Amniotic stem cell (primary cell): ENCODE data around the gene BIRC5.

ENCODE experiments used
- DNase-seq: peaks from one replicate; lab custom pipeline; 2025; lab: John Stamatoyannopoulos, UW

BIRC5 gene

DNA sequence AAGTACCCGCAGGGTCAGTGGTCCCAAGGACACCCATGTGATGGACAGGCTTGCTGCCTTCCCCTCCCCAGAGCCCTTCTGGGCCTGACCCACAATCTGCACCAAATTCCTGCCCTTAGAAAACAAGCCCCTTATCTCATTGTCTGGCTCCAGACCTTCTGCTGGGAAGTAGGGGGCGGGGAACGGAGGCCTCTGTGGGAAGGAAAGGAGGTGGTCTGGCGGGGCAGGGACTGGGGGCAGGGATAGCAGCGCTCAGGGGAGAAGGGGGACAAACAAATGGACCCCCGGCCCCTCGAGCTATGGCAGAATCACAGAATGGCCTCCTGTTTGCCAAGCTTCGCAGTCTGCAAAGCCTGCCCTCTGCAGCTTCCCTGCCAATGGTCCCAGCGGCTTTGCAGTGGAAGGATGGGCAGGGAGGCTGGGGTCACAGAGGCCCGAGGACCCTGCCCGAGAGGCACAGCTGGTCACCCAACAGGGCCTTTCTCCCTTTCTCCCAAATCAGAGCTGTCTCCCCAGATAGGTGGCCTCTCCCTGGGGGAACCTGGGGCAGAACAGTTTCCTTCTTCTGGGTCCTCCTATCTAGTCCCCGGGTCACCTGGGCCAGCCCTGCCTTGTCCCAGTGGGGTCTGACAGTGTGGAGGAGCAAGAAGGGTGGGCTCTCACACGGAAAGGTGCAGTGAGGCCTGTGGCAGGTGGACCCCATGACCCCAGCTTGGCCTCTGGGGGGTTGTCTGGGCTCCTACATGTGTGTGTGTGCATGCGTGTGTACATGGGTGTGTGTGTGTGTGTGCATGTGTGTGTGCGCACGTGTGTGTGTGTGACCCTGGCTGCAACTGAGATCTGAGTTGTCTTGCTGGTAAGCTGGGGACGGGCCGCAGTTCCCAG is 42.9 kb downstream of the BIRC5 start:
- DNase-seq: no peak

DNA sequence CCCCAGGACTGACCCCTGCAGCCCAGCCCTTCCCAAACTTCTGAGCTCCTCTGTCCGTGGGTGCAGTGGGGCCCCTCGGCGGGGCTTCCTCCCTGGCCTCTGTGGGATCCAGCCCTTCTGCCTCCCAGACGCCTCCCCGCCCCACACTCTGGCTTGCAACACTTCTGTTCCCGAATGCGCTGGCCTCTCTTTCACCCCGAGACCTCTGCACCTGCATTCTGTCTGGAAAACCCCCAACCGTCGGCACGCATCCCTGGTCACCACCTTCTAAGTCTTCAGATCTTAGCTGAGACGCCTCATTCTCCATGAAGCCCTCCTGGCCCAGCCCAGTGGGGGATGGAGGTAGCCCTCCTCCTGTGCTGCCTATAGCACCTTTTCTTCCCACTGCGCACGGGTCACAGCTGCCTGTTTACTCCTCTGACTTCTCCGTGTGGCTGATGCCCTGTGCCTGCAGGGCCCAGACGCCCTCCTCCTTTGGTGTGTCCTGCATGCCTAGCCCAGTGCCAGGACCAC is 43.8 kb downstream of the BIRC5 start:
- no peak for DNase-seq

DNA sequence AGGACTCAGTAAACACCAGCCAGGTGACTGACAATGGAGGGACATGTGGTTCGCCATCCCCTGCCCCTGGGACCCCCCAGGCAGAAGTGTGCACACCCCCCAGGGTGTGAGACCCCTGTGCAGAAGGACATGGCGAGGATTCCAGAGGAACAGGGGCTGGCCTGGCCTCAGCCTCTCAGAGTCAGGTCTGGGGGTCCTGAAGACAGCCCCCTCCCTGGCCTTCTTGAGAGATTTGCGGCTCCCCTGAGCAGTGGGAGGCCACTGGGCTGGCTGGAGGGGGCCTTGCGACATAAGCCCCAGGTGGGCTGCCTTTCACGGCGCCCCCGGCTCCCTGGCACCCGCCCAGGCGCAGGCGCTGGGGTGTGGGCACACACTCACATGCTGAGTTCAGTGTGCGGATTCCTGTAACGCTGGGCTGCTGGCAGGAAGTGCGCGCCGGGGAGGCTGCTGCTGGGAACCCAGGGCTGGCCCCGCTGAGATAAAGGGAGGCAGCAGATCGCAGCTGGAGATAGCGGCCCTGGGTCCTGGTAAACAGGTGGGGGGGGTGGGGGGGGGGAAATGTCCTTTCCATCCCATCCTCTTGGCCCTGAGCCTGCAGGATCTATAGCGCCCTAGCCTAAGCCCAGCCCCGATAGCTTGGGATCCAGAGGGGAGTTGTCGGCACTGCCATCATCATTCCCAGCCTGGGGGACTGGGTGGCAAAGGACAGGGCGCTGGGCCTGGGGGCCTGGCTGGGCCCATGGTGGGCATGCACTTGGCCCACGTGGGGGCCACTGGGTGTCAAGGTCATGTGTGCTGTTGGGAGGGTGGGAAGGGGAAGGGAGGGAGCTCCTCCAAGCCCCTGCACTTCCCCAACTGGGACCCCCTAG is 44.5 kb downstream of the BIRC5 start:
- no peak for DNase-seq

DNA sequence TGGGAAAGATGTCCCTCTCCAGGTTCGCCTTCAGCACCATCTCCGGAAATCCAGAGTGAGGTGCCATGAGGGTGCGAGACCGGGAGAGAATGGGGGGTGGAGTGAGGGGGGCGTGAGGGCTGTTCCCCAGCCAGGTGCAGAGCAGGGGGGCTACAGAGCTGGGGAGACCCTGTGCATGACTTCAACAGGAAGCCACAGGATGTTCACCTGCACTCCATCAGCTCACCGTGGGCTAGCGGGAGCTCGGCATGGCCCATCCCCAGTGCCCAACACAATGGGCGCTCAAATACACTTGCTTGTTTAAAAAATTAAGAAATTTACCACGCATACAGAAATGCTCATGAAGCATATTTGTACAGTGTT is 45.1 kb downstream of the BIRC5 start:
- no peak for DNase-seq

DNA sequence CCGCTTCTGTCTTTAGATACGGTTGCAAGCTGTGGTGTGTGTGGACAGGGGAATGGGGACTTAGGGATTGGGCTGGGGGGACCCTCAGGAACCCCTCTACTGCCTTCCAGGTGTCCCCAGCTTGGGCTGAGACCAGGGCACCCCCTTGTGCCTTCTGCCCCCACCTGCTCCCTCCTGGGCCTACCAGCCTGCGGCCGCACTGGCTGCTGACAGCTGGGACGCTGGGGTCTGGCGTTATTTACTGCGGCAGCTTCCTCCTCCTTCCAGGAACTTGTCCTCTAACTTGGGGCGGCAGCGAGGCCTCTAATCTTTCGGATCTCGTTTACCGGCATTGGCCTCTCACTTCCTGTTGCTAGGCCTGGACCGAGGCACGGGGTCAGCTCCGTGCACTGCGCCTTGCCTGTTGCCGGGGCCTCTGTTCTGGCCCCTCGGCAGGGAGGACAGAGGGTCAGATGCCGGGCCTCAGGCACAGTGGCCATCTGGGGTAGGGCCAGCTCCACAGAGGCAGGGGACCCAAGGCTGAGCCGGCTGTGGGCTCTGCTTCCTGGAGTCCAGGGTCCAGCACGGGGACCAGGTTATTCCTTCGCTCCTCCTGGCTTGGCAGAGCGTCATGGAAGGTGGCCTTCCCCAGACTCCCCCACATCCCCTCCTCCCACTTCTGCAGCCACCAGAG is 49.1 kb downstream of the BIRC5 start:
- no peak for DNase-seq

DNA sequence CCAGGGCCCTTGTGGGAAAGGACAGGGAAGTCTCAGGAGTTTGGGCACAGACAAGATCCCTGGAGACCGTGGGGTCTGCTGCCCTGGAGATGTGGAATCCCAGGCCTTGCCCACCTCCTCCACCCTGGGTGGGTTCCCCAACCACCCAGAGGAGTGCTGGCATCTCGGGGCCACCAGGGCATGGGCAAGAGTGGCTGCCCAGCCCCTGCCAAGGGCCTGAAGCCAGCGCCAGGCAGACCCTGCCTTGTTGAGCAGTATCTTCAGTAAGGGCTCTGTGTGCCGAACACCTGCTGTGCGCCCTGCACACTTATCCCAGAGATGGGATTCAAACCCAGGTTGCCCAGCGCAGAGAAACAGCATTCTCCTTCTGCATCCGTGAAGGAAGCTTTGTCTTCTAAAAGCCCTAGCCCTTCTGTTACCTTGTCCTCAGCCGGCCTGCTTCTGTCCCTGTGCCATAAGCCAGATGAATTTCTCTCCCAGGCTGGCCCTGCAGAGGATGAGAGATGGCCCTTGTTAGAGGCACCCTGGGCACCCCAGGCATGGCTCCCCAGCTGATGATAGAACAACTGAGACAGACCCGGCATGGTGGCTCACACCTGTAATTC is 49.8 kb downstream of the BIRC5 start:
- no peak for DNase-seq

DNA sequence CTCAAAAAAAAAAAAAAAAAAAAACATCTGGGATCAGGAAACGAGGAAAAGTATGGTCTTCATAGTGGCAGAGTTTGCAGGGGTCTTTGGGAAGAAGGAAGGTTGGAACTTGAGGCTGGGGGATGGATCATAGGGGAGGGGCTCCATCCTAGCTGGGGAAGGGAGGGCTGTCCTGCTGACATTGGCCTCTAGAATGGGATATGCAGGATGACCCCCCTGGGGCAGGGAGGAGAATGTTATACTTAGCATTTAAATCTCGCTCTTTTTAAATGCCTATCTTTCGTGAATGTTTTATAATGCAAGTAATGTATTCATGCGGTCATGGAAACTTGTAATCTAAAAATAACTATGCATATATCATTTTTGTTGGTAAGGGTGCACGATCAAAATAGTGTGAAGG is 50.5 kb downstream of the BIRC5 start:
- no peak for DNase-seq

DNA sequence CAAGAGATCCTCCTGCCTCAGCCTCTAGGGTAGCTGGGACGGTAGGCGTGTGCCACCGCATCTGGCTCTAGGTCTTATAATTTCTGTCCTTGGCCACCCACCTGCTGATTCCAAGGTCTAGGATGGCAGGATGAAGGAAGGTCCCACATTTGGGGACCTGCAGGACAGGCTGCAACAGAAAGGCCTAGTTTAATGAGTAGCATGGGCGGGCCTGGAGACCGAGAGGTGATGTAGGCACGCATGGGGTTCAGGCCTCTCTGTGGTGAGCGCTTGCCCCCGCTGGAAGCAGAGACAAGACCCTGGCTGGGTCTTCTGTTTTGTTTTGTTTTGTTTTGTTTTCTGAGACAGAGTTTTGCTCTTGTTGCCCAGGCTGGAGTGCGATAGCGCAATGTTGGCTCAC is 51.1 kb downstream of the BIRC5 start:
- no peak for DNase-seq

DNA sequence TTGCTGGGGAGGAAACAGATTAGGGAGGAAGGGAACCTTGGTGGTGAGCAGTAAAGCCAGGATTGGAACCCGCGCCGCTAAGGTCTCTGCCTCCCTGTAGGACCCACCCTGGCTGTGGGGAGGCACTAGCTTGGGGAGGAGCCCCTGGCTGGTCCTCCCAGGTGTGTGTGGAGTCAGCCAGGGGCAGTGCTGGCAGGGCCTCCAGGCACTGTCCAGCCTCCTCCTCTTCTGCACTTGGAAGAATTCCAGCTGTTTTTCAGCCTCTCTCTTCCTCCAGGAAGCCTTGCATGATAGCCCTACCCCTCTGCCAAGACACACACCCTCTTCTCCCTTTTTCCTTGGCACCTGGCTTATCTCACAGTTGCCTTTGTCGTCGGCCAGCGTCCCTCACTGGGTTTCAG is 52.2 kb downstream of the BIRC5 start:
- DNase-seq: no peak

DNA sequence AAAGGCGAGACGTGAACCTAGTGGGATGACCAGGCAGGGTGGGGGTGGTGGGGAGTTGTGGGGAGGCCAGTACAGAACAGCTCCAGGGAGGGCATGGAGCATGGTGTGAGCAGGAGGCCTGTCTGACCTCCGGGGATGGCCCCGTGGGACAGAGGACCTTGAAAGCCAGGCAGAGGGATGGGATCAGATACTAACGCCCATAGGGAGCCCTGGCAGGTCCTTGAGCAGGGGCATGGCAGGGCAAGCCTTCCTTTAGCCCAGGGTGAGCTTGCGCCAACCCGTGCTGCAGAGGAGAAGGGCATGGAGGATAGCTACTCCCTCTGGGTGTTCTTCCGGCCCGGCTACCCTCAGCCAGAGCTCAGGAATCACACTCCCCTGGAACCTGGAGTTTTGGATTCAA is 52.7 kb downstream of the BIRC5 start:
- no peak for DNase-seq

DNA sequence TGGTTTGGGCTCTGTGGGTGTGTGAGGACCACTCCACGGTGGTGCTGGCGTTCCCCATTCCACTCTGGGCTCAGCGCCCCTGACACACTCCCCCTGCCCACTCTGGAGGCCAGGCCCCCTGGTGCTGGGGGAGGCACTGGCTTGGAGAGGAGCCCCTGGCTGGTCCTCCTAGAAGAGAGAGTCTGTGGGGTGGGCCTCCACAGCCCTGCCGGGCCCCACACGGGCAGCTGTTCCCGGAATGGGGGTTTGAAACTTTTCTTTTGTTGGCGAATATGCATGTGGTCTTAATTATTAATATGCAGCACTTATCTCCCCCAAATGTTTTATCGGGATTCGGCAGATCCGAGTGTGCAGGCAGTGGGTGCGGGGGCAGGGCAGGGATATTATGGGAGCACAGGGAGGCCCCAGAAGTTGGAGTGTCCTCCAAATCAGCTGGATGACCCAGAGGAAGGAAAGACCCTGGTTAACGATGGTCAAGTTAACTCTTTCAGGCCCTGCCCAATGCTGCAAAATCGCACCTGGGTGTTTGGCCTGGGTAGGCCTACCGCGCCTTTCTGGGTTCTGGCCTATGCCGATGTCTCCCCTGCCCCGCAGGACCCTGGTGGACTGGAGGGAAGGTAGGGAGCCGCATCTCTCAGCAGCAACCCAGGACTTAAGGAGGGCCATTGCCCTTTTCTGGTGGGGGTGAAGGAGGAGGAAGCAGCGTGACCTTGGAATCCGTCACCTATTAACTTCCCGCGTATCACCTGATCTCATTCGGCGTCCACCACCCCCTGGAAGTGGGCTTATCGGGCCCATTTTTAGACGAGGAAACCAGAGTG is 53.4 kb downstream of the BIRC5 start:
- no peak for DNase-seq

DNA sequence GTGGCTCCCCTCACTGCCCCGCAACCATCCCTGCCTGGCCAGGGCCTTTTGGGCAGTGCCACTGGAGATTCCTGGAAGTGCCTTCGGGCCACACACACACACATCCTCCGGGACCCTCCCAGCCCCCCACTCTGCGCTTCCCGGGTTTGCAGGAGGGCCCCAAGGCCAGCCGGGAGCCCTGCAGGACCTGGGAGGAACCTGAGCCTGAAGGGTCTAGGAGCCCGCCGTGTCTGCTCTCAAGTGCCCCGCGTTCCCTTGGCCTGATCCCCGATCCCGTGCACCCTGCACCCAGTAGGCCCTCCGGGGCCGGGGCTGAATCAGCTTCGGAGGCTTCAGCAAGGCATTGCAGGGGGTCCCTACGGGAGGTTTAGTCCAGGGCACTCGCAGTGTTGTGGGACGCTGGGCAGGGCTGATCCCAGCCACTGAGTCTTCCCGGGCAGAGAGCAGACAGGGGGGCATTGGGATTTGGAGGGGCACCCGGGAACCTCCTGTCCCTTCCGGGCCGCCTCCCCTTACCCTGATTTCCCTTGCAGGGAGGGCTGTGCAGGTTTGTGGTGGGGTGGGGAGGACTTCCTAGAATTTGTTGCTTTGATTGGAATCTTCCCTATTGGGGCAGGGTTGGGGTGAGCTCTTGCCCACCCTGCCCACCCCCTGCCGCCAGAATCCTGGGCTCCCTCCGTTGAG is 54.3 kb downstream of the BIRC5 start:
- DNase-seq: no peak

DNA sequence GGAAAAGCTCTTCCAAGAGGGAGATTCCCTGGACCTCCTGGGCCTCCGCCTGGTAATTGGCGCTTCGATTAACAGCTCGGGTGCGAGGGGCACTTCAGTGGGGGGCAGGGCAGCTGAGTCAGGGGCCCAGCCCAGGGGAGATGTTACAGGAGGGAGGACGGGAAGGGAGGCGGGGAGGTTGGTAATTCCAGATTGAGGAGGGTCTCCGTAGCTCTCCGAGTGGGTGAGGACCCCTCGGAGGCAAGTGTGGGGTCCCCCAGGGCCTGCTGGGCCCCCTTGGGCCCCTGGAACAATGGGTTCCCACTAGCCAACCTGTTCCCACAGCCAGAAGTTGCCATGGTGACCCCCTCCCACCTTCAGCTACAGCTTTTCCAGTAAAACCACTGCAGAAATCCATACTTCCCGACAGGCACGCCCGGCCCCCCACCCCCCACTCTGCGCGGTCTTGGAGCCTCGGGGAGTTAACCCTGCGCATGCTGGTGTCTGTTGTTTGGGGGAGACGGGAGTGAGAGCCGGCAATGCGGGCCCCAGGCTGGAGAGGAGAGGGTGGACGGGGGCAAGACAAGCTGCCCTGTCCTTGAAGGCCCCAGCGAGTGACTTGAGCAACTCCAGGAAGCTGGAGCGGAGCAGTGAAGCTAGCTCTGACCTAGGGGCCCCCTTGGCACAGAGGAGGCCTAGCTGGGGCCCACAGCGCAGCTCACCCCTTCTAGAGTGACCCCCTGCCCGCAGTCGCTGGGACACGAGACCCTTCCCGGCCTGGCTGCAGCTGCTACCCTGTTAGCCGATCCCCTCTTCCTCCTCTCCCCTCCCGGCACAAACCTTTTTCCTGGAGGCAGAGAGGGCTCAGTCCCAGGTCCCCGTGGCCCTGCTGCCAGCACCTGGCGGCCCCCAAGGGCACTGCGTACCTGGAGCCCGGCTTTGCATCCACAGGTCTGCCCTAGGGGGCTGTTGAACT is 55.2 kb downstream of the BIRC5 start:
- DNase-seq: no peak

DNA sequence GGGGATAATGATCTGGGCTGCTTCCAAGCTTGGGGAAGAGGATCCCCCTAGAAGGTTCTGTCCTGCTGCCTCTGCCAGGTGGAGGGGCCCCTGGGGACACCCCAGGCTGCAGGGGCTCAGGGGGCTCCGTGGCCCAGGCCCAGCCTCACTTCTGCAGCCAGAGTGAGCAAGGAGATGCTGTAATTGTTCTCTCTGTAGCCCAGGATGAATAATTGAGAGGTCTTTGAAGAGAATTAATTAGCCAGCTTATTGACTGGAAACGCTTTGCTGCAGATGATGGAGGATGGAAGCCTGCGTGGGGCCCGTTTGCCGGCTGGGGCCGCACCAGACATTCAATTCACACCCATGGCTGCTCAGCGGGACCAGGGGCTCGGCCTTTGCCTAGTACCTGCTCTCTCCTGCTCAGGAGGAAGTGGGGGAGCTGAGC is 55.9 kb downstream of the BIRC5 start:
- DNase-seq: no peak

DNA sequence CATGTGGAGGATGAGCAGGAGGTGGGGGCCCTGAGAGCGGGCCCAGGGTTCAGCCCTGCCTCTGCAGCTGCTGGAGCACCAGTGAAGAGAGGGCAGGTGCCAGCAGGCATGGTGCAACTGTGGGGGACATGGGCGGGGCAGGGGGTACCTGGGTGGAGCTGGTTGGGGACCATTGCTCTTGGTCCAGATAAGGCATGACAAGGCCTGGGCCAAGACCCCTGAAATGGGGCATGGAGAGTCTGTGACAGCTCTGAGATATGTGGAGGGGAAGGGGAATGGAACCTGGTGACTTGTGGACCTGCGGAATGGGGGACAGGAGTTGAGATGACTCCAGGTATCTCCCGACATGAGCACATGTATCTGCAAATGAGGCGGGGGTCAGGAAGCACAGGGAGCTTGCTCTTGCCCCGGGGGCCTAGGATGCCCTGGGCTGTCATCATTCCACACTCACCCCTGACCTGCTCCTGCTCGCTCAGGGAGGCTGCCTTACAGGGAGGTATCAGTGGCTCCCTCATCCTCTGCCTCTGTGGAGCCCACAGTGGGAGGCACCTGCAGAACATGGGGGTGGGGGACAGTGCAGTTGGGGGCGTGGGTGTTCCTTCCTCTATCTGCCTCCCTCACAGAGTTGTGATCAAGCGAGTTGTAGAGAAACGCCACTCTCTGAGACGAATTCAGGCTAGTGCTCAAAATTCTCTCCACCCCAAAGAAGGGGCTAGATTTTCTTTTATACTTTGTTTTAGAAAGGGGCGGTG is 57.5 kb downstream of the BIRC5 start:
- no peak for DNase-seq

DNA sequence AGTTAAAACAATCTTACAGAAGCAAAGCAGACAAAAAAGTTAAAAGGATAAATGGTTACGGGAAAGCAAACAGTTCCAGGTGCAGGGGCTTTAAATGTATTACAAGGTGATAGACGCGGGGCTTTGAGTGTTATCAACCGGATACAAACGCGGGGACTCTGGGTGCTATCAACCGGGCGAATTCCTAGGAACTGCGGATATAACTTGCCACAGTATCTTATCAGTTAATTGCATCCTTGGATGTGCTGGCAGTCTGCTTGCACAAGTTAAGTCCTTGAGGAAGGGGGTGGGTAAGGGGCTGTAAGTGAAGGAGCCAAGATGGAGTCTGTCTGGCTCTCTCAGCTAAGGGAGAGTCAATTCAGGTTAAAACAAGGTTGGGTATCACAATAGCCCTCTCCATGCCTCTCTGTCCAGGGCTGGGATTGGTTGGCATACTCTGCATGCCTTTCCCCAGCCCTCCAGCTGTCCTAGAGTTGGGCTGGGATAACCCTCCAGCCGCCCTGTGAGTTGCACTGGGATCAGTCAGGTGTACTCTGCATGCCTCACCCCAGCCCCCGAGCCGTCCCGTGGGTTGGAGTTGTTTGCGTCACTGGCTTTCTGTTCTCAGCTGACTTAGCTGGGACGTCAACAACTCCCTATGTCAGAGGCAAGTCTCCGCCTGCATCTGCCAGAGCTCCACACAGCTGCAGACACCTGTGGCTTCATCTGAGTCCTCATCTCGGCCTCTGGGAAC is 58.3 kb downstream of the BIRC5 start:
- no peak for DNase-seq

DNA sequence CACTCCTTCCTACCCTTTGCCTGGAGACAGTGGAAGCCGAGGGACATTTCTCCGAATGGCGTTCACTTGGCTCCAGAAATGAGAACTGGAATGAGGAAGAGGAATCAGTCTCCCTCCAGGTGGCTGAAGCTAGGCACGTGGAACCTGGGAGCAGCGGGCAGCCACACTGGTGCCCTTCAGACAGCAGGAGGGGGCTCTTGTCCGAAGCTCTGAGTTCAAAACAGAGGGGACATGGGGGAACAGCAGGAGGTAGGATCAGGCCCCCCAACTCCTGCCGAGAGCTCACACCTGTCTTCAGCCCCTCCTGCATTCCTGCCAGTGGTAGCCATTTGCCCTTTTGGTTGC is 58.8 kb downstream of the BIRC5 start:
- DNase-seq: no peak

DNA sequence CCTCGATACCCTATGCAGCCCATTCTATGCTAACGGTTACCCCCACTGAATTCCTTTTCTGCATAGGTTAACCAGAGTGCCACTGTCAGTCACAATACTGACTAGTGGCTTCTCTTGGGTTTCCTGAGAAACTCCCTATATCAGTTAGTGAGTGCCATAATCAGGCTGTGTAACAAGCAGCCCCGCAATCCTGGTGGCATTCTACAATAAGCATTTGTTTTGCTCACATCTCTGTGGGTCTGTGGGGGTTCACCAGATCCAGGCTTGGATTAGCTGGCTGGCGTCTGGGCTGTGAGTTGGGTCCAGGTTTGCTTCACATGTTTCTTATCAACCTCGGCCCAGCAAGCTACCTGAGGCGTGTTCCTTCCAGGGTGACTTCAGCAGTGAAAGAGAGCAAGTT is 59.8 kb downstream of the BIRC5 start:
- no peak for DNase-seq
